Right lobe of liver (tissue), 4 donors: ENCODE data around the gene BEND4.

Experiments used
- CTCF ChIP-seq, 4 donors: fragments of 200-600 bp in 3 of 4; fragments of 450-650 bp in 1 of 4; IDR thresholded peaks; one replicate each; pipeline versions ENCODE4 v1.5.1 to v1.8.0; 2016 to 2022; ENCODE audit warnings: antibody characterized with exemption in 4 of 4, mild to moderate bottlenecking in 2 of 4
- POLR2A ChIP-seq: fragments of 450-650 bp; IDR thresholded peaks from one replicate; pipeline ENCODE4 v1.6.1; 2017; ENCODE audit warnings: antibody characterized with exemption, mild to moderate bottlenecking
- donor health status: DM: no; HTN: no; CAD: no.
- donor health status: DM: no; HTN: no; CAD: no.
- donor health status: DM: no; HTN: yes; CAD: no.

- no peak for TF ChIP-seq CTCF (IDR thresholded peaks at IDR 0.05)
- TF ChIP-seq POLR2A: no peak
Observed at GRCh38 chr4:42152507-42153504, at the start of gene BEND4.
